Upper lobe of left lung (tissue), 4 donors: ENCODE data around the gene DTNB.
"Not testable (repeated sequence)": the region's sequence is repeated elsewhere in the genome, so short reads cannot be mapped to it uniquely, and the experiment has no call there.

Experiments
- CTCF ChIP-seq, 6 experiments: fragments of 450-650 bp in 4 of 6; fragments of 200-600 bp in 2 of 6; sonication (generic) in 2 of 6; IDR thresholded peaks; one replicate each; pipeline ENCODE4 v1.5.1; 2016 to 2019; ENCODE audit warnings: antibody characterized with exemption in 6 of 6
- POLR2A ChIP-seq, 4 donors: fragments of 450-650 bp; IDR thresholded peaks; one replicate each; pipeline ENCODE4 v1.5.1; 2016 to 2017; ENCODE audit warnings: antibody characterized with exemption in 4 of 4, mild to moderate bottlenecking in 2 of 4

GRCh38 chr2:25533771-25534170, 139.6 kb downstream of the DTNB start:
- not testable (repeated sequence) for TF ChIP-seq CTCF, POLR2A (IDR thresholded peaks at IDR 0.05)
